GF-D8 (cell line): ENCODE results near the gene CPE.
"Not testable (repeated sequence)": the region's sequence is repeated elsewhere in the genome, so short reads cannot be mapped to it uniquely, and the experiment has no call there.

Experiments used
- DNase-seq: peaks from one replicate; lab custom pipeline; 2025; lab: John Stamatoyannopoulos, UW

The CPE gene

GRCh38 chr4:165462009-165462408 lies 83.2 kb downstream of the CPE start:
- DNase-seq: no peak

- DNase-seq: no peak
Observed at GRCh38 chr4:165464376-165464775, 85.6 kb downstream of the CPE start.

- DNase-seq: no peak
Observed at GRCh38 chr4:165464813-165465381, 86.1 kb downstream of the CPE start.

GRCh38 chr4:165470009-165470408 lies 91.2 kb downstream of the CPE start:
- no peak for DNase-seq

- DNase-seq: no peak
Observed at GRCh38 chr4:165472943-165473676, 94.3 kb downstream of the CPE start.

- DNase-seq: no peak
Observed at GRCh38 chr4:165474784-165475705, 96.2 kb downstream of the CPE start.

GRCh38 chr4:165475706-165476070 lies 96.9 kb downstream of the CPE start:
- DNase-seq: no peak

- DNase-seq: no peak
Observed at GRCh38 chr4:165476214-165477098, 97.6 kb downstream of the CPE start.

GRCh38 chr4:165477799-165478198 lies 99.0 kb downstream of the CPE start:
- DNase-seq: no peak

GRCh38 chr4:165478260-165478659 lies 99.5 kb downstream of the CPE start:
- no peak for DNase-seq

- no peak for DNase-seq
Observed at GRCh38 chr4:165481053-165481835, 102.4 kb downstream of the CPE start.

- no peak for DNase-seq
Observed at GRCh38 chr4:165489786-165490185, 111.0 kb downstream of the CPE start.

- DNase-seq: not testable (repeated sequence)
Observed at GRCh38 chr4:165492583-165492982, 113.8 kb downstream of the CPE start.

- DNase-seq: no peak
Observed at GRCh38 chr4:165493359-165493758, 114.6 kb downstream of the CPE start.

GRCh38 chr4:165502916-165503907 lies 124.4 kb downstream of the CPE start:
- no peak for DNase-seq

- DNase-seq: no peak
Observed at GRCh38 chr4:165504184-165504583, 125.4 kb downstream of the CPE start.

- no peak for DNase-seq
Observed at GRCh38 chr4:165505958-165506837, 127.4 kb downstream of the CPE start.

- no peak for DNase-seq
Observed at GRCh38 chr4:165506849-165507248, 128.0 kb downstream of the CPE start.

GRCh38 chr4:165507381-165507780 lies 128.6 kb downstream of the CPE start:
- DNase-seq: no peak
